ENCODE data around the gene ARHGAP26. TPM values are rescaled to one million over a fixed set of nuclear protein-coding genes. Genes with fewer than 3 reads are reported as not detected.

ARHGAP26 gene
- polyA plus RNA-seq, 3 donors, result 26.5 to 56.8 (median 28.7) TPM

GRCh38 chr5:142753116-142753631 lies 17.0 kb upstream of the ARHGAP26 start:
- H3K4me1 ChIP-seq (ENCODE audit: control insufficient read depth in 1 of 2, insufficient read depth in 2 of 2, low read length in 2 of 2), result peaks cover 26 to 33% of the 10 kb centered on the region in 2 donors
- H3K27ac ChIP-seq (ENCODE audit: low read depth in 1 of 2, low read length in 2 of 2), result no peak overlapping the region
- Mint-ChIP-seq H3K27me3 (ENCODE audit: low read depth in 3 of 3) (peaks cover 0 to 4% (median 0%) of the 10 kb centered on the region in 3 donors), H3K27ac (peak overlapping the region in 1 of 7 donors; percentile 64), H3K36me3 (no peaks in the 10 kb centered on the region), H3K9me3 (no peaks in the 10 kb centered on the region), H3K4me1 (peaks cover 43% of the 10 kb centered on the region), H3K4me3 (no peak overlapping the region)
- no peak overlapping the region for H3K9ac ChIP-seq (ENCODE audit: insufficient read depth, low read length, poor library complexity, severe bottlenecking)
- H3K4me2 ChIP-seq (replicated peaks; ENCODE audit: extremely low read depth, low read length, poor library complexity, severe bottlenecking), result no peak overlapping the region
- WGBS (ENCODE audit: insufficient coverage), result 72% methylated on average over 2 of the region's 3 CpGs
- no peak for DNase-seq
- no peak for TF ChIP-seq CTCF (IDR thresholded peaks at IDR 0.05)
- intact Hi-C loops (cut with micrococcal nuclease), result no loop called here
- no peaks in the 10 kb centered on the region for H3K36me3 ChIP-seq (replicated peaks in 1 of 2; ENCODE audit: control insufficient read depth in 1 of 2, insufficient read depth in 2 of 2, low read length in 2 of 2)
- no peaks in the 10 kb centered on the region for H3K9me3 ChIP-seq (replicated peaks in 1 of 2; ENCODE audit: control insufficient read depth in 1 of 2, insufficient read depth in 1 of 2, low read length in 2 of 2)
- H4K20me1 ChIP-seq (ENCODE audit: insufficient read depth, low read length), result no peaks in the 10 kb centered on the region
- H2AFZ ChIP-seq (ENCODE audit: insufficient read depth, low read depth, low read length, poor library complexity, severe bottlenecking), result no peak overlapping the region
- H3K4me3 ChIP-seq (replicated peaks in 1 of 3; ENCODE audit: low read depth in 2 of 3, low read length in 3 of 3), result no peak overlapping the region
- H3K79me2 ChIP-seq (ENCODE audit: insufficient read depth, low read length), result no peaks in the 10 kb centered on the region
- H3K27me3 ChIP-seq (ENCODE audit: control insufficient read depth in 2 of 2, insufficient read depth in 2 of 2, low read length in 2 of 2), result no peaks in the 10 kb centered on the region

- H4K20me1 ChIP-seq (ENCODE audit: insufficient read depth, low read length), result no peaks in the 10 kb centered on the region
- 100% methylated on average over 1 of the region's 3 CpGs for WGBS (ENCODE audit: insufficient coverage)
- no peaks in the 10 kb centered on the region for H3K9me3 ChIP-seq (replicated peaks in 1 of 2; ENCODE audit: control insufficient read depth in 1 of 2, insufficient read depth in 1 of 2, low read length in 2 of 2)
- H3K4me1 ChIP-seq (ENCODE audit: control insufficient read depth in 1 of 2, insufficient read depth in 2 of 2, low read length in 2 of 2), result peaks cover 30 to 33% of the 10 kb centered on the region in 2 donors
- no peaks in the 10 kb centered on the region for H3K79me2 ChIP-seq (ENCODE audit: insufficient read depth, low read length)
- H3K27ac Mint-ChIP-seq, result no peak overlapping the region
- H3K9ac ChIP-seq (ENCODE audit: insufficient read depth, low read length, poor library complexity, severe bottlenecking), result no peak overlapping the region
- peaks cover 43% of the 10 kb centered on the region for H3K4me1 Mint-ChIP-seq
- H3K36me3 ChIP-seq (replicated peaks in 1 of 2; ENCODE audit: control insufficient read depth in 1 of 2, insufficient read depth in 2 of 2, low read length in 2 of 2), result no peaks in the 10 kb centered on the region
- H2AFZ ChIP-seq (ENCODE audit: insufficient read depth, low read depth, low read length, poor library complexity, severe bottlenecking), result no peak overlapping the region
- peaks cover 0 to 4% (median 0%) of the 10 kb centered on the region in 3 donors for H3K27me3 Mint-ChIP-seq (ENCODE audit: low read depth in 3 of 3)
- no peak for DNase-seq
- H3K27ac ChIP-seq (ENCODE audit: low read depth in 1 of 2, low read length in 2 of 2), result no peak overlapping the region
- H3K4me3 ChIP-seq (replicated peaks in 1 of 3; ENCODE audit: low read depth in 2 of 3, low read length in 3 of 3), result no peak overlapping the region
- no peak overlapping the region for H3K4me3 Mint-ChIP-seq
- no peaks in the 10 kb centered on the region for H3K36me3 Mint-ChIP-seq
- no peak overlapping the region for H3K4me2 ChIP-seq (replicated peaks; ENCODE audit: extremely low read depth, low read length, poor library complexity, severe bottlenecking)
- TF ChIP-seq CTCF (IDR thresholded peaks at IDR 0.05), result no peak
- intact Hi-C loops (cut with micrococcal nuclease), result no loop called here
- H3K9me3 Mint-ChIP-seq, result no peaks in the 10 kb centered on the region
- no peaks in the 10 kb centered on the region for H3K27me3 ChIP-seq (ENCODE audit: control insufficient read depth in 2 of 2, insufficient read depth in 2 of 2, low read length in 2 of 2)
Measured at GRCh38 chr5:142754031-142754430, 16.1 kb upstream of the ARHGAP26 start.
